GM12892 (cell line): ENCODE data around the gene ARL2BP. TPM values are rescaled to one million over a fixed set of nuclear protein-coding genes. Genes with fewer than 3 reads are reported as not detected.
A peak's percentile ranks its signal among the peaks of the same experiment; 100 is the strongest.
"Not testable (repeated sequence)": the region's sequence is repeated elsewhere in the genome, so short reads cannot be mapped to it uniquely, and the experiment has no call there.

Experiments used
- DNase-seq: peaks from one replicate; pipeline ENCODE4 v3.0.0; 2011; ENCODE audit not compliant: insufficient read length
- FAIRE-seq: peaks from 2 replicates; lab custom pipeline; 2011; peaks lifted over from hg19 to GRCh38; lab: Jason Lieb, UNC
- POLR2A ChIP-seq: IDR thresholded peaks from 2 replicates; pipeline ENCODE4 v1.6.1; 2011; ENCODE audit warnings: low read depth, low read length, control low read depth
- POLR2AphosphoS5 ChIP-seq: IDR thresholded peaks from 2 replicates; pipeline ENCODE4 v1.6.1; 2011; ENCODE audit warnings: low read depth, low read length, control low read depth
- TAF1 ChIP-seq: IDR thresholded peaks from 2 replicates; pipeline ENCODE4 v1.6.1; 2011; ENCODE audit warnings: low read depth, mild to moderate bottlenecking, control low read depth, low read length, borderline replicate concordance
- polyA plus RNA-seq: library from polyadenylated mRNA; unstranded; fragments of >200 nt; gene quantifications from one replicate; pipeline ENCODE4 v1.2.1, GENCODE V29; 2012; ENCODE audit warnings: missing spikeins, inconsistent platforms; ENCODE audit not compliant: missing spikeins

The ARL2BP gene
- 20.3 TPM for polyA plus RNA-seq

- peak; percentile 100 for FAIRE-seq
- peak; percentile 86 for TF ChIP-seq POLR2AphosphoS5
- no peak; the same call in 1 of the 2 replicates for TF ChIP-seq TAF1
- peak; percentile 89 for TF ChIP-seq POLR2A
Measured at GRCh38 chr16:57244767-57245471, at the start of gene ARL2BP. TSS of gene ARL2BP (plus strand) at chr16:57245259. CDS start at chr16:57245368, 109 bp downstream.

DNA sequence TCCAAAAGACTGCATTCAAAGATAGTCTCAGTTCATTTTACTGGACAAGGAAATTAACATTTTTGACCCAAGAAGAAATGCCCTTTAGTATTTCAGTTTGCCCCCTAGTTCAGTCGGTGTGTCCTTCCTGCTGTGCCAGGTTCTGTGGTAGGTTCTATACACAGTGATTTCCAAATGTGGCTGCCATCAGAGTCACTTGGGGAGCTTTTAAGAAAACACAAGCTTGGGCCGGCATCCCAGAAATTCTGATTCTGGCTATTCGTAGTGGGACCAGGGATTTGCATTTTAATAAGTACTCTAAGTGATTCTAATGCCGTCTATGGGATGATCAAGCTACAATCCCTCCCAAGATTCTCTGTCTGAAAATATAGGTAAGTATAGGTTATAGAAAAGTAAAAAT is 48.8 kb upstream of the ARL2BP start:
- TF ChIP-seq POLR2AphosphoS5 (no peak), TAF1 (no peak), POLR2A (no peak)
- FAIRE-seq = no peak
- DNase-seq = no peak

More at GRCh38 chr16:57244767-57245471, at the start of gene ARL2BP:
- DNase-seq = peak; percentile 98

DNA sequence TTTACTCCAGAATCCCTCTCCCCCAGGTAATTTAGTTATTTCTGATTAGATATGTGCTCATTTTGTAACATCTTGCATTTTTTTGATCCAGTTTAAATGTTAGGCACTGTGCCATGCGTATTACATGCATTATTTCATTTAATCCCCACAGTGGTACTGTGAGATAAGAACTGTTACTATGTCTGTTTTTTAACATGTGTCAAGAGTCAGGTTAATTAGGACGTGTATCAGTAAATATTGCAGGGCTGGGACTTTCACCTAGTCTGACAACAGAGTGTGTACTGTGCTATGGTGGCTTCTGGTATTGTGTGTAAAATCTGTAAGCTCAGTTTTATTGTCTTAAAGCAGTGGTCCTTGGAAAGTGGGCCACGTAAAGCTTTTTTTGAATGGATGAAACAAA is 48.3 kb upstream of the ARL2BP start:
- TF ChIP-seq POLR2AphosphoS5 (no peak), POLR2A (no peak), TAF1 (no peak)
- FAIRE-seq (peak; percentile 24), DNase-seq (no peak)

DNA sequence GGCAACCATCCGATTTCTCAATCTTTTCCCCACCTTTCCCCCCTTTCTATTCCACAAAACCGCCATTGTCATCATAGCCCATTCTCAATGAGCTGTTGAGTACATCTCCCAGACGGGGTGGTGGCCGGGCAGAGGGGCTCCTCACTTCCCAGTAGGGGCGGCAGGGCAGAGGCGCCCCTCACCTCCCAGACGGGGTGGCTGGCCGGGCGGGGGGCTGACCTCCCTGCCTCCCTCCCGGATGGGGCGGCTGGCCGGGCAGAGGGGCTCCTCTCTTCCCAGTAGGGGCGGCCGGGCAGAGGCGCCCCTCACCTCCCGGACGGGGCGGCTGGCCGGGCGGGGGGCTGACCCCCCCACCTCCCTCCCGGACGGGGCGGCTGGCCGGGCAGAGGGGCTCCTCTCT is 44.7 kb upstream of the ARL2BP start:
- not testable (repeated sequence) for FAIRE-seq, DNase-seq

GRCh38 chr16:57200926-57201325 is 44.1 kb upstream of the ARL2BP start:
- not testable (repeated sequence) for DNase-seq, FAIRE-seq

DNA sequence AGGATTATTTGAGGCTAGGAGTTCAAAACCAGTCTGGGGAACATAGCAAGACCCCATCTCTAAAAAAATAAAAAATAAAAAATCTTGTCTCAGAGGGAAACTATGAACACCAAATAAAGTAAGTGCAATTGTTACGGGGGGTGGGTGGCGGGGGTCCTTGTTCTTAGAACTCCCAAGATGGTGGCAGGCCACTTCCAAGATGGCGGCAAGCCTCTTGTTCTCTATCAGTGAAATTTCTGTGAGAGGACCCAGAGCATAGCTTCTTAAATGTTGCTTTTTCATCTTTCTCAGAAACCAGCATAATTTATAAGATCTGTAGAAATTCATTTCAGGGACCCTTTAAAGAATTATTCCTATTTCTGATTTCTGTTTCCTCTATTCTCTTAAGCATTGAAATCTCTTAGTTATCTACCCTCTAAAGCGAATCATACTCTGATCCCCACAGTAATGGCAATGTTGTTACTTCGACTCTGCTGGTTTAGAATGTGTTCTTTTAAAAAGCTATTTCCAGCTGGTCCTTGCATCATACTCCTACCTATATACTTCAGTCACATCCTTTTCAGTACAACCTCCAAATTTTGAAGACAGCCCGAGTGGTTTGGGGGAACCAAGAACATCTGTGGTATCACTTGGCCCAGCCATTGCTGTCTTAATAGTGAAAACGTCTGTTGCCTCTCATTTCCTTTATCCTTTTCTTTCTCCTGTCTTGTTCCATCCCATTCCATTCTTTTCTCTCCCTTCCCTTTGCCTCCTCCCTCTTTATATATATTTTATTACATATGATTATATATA is 42.8 kb upstream of the ARL2BP start:
- DNase-seq (no peak), FAIRE-seq (no peak)
- no peak for TF ChIP-seq POLR2AphosphoS5
- no peak for TF ChIP-seq POLR2A
- no peak for TF ChIP-seq TAF1

- DNase-seq = no peak
- no peak for FAIRE-seq
- TF ChIP-seq POLR2A = no peak
- no peak for TF ChIP-seq TAF1
- TF ChIP-seq POLR2AphosphoS5 = no peak
Measured at GRCh38 chr16:57203451-57203850, 41.6 kb upstream of the ARL2BP start.

DNA sequence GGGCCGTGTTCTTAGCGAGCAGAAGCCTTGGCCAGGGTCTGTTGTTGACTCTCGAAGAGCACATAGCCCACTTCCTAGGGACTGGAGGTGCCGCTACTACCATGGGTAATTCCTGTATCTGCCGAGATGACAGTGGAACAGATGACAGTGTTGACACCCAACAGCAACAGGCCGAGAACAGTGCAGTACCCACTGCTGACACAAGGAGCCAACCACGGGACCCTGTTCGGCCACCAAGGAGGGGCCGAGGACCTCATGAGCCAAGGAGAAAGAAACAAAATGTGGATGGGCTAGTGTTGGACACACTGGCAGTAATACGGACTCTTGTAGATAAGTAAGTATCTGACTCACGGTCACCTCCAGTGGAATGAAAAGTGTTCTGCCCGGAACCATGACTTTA is 40.4 kb upstream of the ARL2BP start:
- DNase-seq (no peak), FAIRE-seq (no peak)
- TF ChIP-seq POLR2AphosphoS5 = no peak
- no peak for TF ChIP-seq POLR2A
- no peak for TF ChIP-seq TAF1

GRCh38 chr16:57208926-57209325 is 36.1 kb upstream of the ARL2BP start:
- TF ChIP-seq POLR2AphosphoS5 = no peak
- no peak for TF ChIP-seq POLR2A
- no peak for TF ChIP-seq TAF1
- FAIRE-seq = no peak
- no peak for DNase-seq

- FAIRE-seq (no peak), DNase-seq (no peak)
- TF ChIP-seq POLR2A (no peak), POLR2AphosphoS5 (no peak), TAF1 (no peak)
Measured at GRCh38 chr16:57209780-57210179, 35.3 kb upstream of the ARL2BP start.

DNA sequence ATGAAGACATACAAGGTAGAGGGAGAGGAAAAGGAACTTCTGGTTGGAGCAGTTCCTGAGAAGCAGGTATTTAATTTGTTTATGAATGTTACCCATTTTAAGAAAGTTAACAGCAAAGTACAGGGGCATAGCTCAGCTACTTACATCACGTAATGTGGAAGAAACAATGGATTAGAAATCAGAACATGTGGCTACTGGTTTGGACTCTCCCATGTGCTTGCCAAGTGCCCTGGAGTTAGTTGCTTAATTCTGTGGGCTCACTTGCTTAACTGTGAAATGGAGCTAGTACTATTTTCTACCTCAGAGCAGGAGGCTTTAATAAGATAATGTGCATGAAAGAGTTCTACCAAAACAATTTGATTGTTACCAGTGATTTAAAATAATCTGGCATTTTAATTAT is 31.6 kb upstream of the ARL2BP start:
- DNase-seq (no peak), FAIRE-seq (no peak)
- TF ChIP-seq POLR2AphosphoS5 (no peak), TAF1 (no peak), POLR2A (no peak)

GRCh38 chr16:57216968-57217367 is 28.1 kb upstream of the ARL2BP start:
- DNase-seq (no peak), FAIRE-seq (no peak)
- no peak for TF ChIP-seq POLR2AphosphoS5
- TF ChIP-seq TAF1 = no peak
- no peak for TF ChIP-seq POLR2A
